Prostate gland (tissue), 2 donors: ENCODE measurements around the gene C10orf90. TPM values are rescaled to one million over a fixed set of nuclear protein-coding genes. Genes with fewer than 3 reads are reported as not detected.

Experiments used
- DNase-seq: peaks from one replicate; pipeline ENCODE4 v3.0.0-alpha.2; 2019; ENCODE audit warnings: low spot score
- H3K27ac ChIP-seq, 2 donors: fragments of 200-600 bp; sonication (generic); 2 replicates each; pipeline ENCODE4 v1.5.1; 2017 to 2019
- H3K27me3 ChIP-seq: fragments of 200-600 bp; sonication (generic); replicated peaks from 2 replicates; pipeline ENCODE4 v1.5.1; 2019; ENCODE audit not compliant: insufficient read depth
- H3K36me3 ChIP-seq, 2 donors: fragments of 200-600 bp; sonication (generic); 1 replicate in 1 of 2; 2 replicates in 1 of 2; pipeline versions ENCODE4 v1.5.1 to v1.8.1; 2017 to 2019
- H3K4me1 ChIP-seq: fragments of 200-600 bp; sonication (generic); replicated peaks from 2 replicates; pipeline ENCODE4 v1.5.1; 2019
- H3K4me3 ChIP-seq, 2 donors: fragments of 200-600 bp; sonication (generic); 2 replicates each; pipeline ENCODE4 v1.5.1; 2017 to 2019
- H3K9me3 ChIP-seq: fragments of 200-600 bp; sonication (generic); 2 replicates; pipeline ENCODE4 v1.5.1; 2017
- POLR2A ChIP-seq: fragments of 450-650 bp; IDR thresholded peaks from one replicate; pipeline ENCODE4 v1.6.1; 2016; ENCODE audit warnings: antibody characterized with exemption, mild to moderate bottlenecking
- POLR2AphosphoS5 ChIP-seq: sonication (generic); formaldehyde crosslinking; IDR thresholded peaks from one replicate; pipeline ENCODE4 v1.6.1; 2017; ENCODE audit warnings: antibody characterized with exemption
- WGBS: methylation state at CpG from one replicate; pipeline ENCODE4 v1.1.5; 2018; 5-methylcytosine and 5-hydroxymethylcytosine counted together
- intact Hi-C: fragments of 100-400 bp; cut with DNase I; formaldehyde crosslinking; loops from one replicate; pipeline ENCODE4 v1.14.2; 2022
- total RNA-seq, 2 donors: library from RNA; depleted of rRNA; stranded (reverse); fragments of >200 nt; gene quantifications; one replicate each; pipeline ENCODE4 v1.1.0, GENCODE V29; 2016
- TF ChIP-seq, protein P1 (sequence below), 4 experiments: fragments of 200-600 bp in 2 of 4; fragments of 450-650 bp in 2 of 4; sonication (generic) in 2 of 4; IDR thresholded peaks; 1 replicate in 3 of 4; 2 replicates in 1 of 4; pipeline ENCODE4 v1.5.1; 2016 to 2019; ENCODE audit warnings: antibody characterized with exemption in 4 of 4, mild to moderate bottlenecking in 2 of 4, moderate library complexity in 2 of 4

The C10orf90 gene
- total RNA-seq, 2 donors from 2014 or later: 0.45 TPM; not detected in 1

DNA sequence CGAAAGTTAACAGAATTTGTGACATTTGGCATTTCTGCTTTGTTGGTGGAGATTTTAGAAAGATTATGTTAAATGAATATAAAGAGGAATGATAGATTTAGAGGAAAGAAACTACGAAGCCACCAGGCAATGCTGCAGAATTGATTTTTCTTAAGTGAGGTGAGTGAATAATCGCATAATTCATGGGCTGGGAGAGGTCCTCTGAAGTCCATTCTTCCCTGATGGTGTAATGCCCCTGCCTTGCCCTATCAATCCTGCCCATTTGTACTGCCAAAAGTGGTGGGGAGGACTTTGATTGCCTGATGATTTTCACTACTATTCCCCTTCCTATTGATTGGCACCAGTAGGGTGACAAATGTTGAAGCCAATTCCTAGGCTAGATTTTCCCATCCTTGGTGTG is 125.9 kb downstream of the C10orf90 start:
- no peaks in the 10 kb centered on the region for H3K9me3 ChIP-seq
- H3K27ac ChIP-seq: no peak overlapping the region
- 84% methylated on average over 3 of the region's 3 CpGs for WGBS
- TF ChIP-seq, protein P1, sequence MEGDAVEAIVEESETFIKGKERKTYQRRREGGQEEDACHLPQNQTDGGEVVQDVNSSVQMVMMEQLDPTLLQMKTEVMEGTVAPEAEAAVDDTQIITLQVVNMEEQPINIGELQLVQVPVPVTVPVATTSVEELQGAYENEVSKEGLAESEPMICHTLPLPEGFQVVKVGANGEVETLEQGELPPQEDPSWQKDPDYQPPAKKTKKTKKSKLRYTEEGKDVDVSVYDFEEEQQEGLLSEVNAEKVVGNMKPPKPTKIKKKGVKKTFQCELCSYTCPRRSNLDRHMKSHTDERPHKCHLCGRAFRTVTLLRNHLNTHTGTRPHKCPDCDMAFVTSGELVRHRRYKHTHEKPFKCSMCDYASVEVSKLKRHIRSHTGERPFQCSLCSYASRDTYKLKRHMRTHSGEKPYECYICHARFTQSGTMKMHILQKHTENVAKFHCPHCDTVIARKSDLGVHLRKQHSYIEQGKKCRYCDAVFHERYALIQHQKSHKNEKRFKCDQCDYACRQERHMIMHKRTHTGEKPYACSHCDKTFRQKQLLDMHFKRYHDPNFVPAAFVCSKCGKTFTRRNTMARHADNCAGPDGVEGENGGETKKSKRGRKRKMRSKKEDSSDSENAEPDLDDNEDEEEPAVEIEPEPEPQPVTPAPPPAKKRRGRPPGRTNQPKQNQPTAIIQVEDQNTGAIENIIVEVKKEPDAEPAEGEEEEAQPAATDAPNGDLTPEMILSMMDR (IDR thresholded peaks at IDR 0.05): no peak
- TF ChIP-seq POLR2A: no peak
- no peak for TF ChIP-seq POLR2AphosphoS5
- intact Hi-C loops: no loop called here
- H3K27me3 ChIP-seq: peaks cover 4% of the 10 kb centered on the region
- no peak overlapping the region for H3K4me3 ChIP-seq
- H3K4me1 ChIP-seq: no peaks in the 10 kb centered on the region
- DNase-seq: no peak
- H3K36me3 ChIP-seq: no peaks in the 10 kb centered on the region

DNA sequence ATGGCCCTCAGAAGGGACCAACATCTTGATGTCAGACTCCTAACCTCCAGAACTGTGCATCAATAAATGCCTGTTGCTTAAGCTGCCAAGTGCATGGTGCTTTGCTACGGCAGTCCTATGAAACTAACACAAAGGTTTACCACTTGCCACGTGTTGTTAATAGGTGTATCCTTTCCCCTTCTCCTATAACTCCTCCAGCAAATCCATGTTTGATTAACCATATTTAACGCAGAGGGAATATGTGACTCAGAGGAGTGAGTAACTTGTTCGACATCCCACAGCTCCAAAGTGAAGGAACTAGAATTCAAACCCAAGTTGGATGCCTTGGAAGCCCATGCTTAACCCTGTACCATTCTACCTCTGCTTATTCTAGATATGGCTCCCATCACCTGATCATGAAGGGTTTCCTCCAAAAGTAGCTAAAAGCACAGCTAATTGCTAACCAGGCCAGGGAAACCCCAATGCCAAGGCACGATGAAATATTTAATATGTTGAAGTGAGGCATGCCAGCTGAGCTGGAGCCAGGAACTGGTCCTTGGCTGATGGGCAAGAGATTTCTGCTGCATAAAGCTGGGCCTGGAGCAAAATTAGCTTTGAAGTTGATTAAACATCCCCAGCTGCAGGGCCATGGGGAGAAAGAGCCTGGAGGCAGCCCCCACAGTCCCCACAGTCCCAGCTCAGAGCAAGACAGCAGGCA is 131.9 kb downstream of the C10orf90 start:
- no peaks in the 10 kb centered on the region for H3K9me3 ChIP-seq
- WGBS: 78% methylated on average over 5 of the region's 5 CpGs
- peak; percentile 11 for DNase-seq
- H3K4me1 ChIP-seq: no peaks in the 10 kb centered on the region
- no peak for TF ChIP-seq POLR2A
- TF ChIP-seq, protein P1 (IDR thresholded peaks at IDR 0.05): no peak
- TF ChIP-seq POLR2AphosphoS5: no peak
- H3K27ac ChIP-seq: no peak overlapping the region
- intact Hi-C loops: no loop called here
- no peaks in the 10 kb centered on the region for H3K36me3 ChIP-seq
- H3K27me3 ChIP-seq: no peaks in the 10 kb centered on the region
- H3K4me3 ChIP-seq: no peak overlapping the region

DNA sequence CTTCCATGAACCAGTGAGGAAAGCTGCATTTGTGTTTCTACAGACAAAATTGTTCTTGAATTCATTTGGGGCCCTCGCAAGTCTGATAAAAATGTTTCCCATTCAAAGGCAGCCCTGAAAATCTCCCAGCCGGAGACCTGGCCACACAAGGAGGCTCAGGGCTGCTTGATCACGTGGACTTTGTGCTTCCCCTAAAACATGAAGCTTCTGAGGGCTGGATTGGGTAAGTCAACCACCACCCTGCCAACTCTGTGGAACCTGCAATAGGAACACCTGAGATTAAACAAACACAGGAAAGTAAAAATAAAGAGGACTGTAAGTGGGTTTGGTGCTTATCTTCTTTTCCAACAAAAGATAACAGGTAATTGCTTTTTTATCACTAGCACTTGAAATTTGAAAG is 133.8 kb downstream of the C10orf90 start:
- Histone ChIP-seq H3K9me3 (no peaks in the 10 kb centered on the region), H3K27me3 (no peaks in the 10 kb centered on the region), H3K27ac (no peak overlapping the region), H3K36me3 (no peaks in the 10 kb centered on the region), H3K4me3 (no peak overlapping the region), H3K4me1 (no peaks in the 10 kb centered on the region)
- intact Hi-C loops: no loop called here
- 78% methylated on average over 3 of the region's 3 CpGs for WGBS
- TF ChIP-seq POLR2A (no peak), POLR2AphosphoS5 (no peak)
- TF ChIP-seq, protein P1 (IDR thresholded peaks at IDR 0.05): no peak
- DNase-seq: no peak

DNA sequence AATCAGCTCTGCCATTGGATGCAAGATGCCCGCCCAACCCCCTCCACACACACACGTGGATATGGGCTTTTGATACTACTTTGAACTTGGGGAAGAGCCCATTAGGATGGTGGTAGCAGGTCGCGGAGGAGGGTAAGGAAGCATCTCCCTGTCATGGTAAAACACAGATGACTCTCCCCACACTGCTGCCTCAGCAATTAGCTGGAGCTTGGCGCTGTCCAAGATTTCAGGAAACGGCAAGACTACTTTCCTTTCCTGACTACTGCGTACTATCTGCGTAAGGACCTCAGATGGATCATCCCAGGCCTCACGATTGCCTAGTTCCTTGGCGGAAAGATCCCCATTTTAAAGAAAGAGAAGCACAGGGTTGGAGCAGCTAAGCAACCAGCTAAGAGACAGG is 134.3 kb downstream of the C10orf90 start:
- Histone ChIP-seq H3K4me1 (no peaks in the 10 kb centered on the region), H3K27ac (no peak overlapping the region), H3K9me3 (no peaks in the 10 kb centered on the region), H3K27me3 (no peaks in the 10 kb centered on the region), H3K4me3 (no peak overlapping the region), H3K36me3 (no peaks in the 10 kb centered on the region)
- no peak for TF ChIP-seq POLR2AphosphoS5
- WGBS: 61% methylated on average over 10 of the region's 10 CpGs
- intact Hi-C loops: no loop called here
- DNase-seq: no peak

DNA sequence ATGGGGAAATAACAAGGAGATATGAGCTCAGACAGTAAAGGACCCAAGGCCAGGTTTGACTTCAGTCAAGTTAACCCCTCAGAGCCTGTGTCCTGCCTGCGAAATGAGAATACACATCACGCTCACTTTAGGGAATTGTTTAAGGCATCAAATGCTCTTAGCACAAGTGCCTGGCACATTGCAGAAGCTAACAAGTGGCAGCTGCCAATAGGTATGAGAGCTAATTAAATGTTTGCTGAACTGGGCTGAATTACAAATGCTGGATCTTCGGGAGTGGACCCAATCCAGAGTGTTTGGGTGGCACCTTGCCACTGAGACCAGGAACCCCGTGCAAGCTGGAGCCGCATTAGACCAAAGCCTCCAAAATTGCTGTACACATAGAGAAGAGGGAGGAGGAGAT is 136.8 kb downstream of the C10orf90 start:
- TF ChIP-seq POLR2A (no peak), POLR2AphosphoS5 (no peak)
- TF ChIP-seq, protein P1 (IDR thresholded peaks at IDR 0.05): no peak
- no peaks in the 10 kb centered on the region for H3K36me3 ChIP-seq
- no peak for DNase-seq

More for the DNA sequence above, 136.8 kb downstream of the C10orf90 start:
- intact Hi-C loops: no loop called here
- no peaks in the 10 kb centered on the region for H3K4me1 ChIP-seq
- no peak overlapping the region for H3K4me3 ChIP-seq
- no peaks in the 10 kb centered on the region for H3K9me3 ChIP-seq
- WGBS: 92% methylated on average over 5 of the region's 5 CpGs
- no peaks in the 10 kb centered on the region for H3K27me3 ChIP-seq
- no peak overlapping the region for H3K27ac ChIP-seq
